Activated gamma-delta T cell (primary cell): ENCODE results near the gene GFM2.
"Not testable (repeated sequence)": the region's sequence is repeated elsewhere in the genome, so short reads cannot be mapped to it uniquely, and the experiment has no call there.

Experiments
- DNase-seq: peaks from one replicate; lab custom pipeline; 2025; lab: John Stamatoyannopoulos, UW
- total RNA-seq, 2 donors: gene quantifications; one replicate each; lab custom pipeline; 2026; lab: John Stamatoyannopoulos, UW

The GFM2 gene, protein sequence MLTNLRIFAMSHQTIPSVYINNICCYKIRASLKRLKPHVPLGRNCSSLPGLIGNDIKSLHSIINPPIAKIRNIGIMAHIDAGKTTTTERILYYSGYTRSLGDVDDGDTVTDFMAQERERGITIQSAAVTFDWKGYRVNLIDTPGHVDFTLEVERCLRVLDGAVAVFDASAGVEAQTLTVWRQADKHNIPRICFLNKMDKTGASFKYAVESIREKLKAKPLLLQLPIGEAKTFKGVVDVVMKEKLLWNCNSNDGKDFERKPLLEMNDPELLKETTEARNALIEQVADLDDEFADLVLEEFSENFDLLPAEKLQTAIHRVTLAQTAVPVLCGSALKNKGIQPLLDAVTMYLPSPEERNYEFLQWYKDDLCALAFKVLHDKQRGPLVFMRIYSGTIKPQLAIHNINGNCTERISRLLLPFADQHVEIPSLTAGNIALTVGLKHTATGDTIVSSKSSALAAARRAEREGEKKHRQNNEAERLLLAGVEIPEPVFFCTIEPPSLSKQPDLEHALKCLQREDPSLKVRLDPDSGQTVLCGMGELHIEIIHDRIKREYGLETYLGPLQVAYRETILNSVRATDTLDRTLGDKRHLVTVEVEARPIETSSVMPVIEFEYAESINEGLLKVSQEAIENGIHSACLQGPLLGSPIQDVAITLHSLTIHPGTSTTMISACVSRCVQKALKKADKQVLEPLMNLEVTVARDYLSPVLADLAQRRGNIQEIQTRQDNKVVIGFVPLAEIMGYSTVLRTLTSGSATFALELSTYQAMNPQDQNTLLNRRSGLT
- total RNA-seq: 45.7 to 47.1 reads per million in 2 donors

DNA sequence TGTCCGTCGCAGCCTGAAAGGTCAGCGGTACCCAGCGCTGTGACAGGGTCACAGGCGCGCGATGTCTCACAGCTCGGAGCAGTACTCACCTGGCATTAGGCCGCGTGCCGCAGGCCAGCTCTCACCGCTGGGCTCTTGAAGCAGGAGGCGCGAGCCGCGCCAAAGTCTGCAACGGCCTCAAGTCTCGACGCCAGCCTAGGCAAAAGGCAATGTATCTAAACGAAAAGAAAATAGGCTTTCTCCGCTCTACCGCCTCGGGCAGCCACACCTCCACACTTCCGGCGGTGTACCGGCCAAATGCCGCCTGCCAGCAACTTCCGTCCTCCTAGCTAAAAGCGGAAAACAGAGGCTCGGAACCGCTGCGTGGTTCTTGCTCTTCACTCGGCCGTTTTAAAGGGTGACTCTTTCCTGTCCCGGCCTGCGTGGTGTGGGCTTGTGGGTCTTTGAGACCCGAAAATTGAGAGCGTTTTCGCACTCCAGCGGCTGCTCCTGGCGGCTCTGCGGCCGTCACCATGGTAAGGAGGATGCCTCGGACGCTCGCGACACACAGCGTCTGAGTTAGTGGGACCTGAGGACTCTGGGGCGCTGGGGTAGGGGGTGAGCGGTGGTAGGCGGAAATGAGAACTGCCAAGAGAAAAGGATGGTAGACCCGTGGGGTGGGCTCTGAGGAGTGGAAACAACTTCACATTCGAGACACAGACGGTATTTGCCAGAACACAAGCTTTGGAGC lies at the start of gene GFM2, which contains the start of gene NSA2:
Gene GFM2, minus strand, starts transcription at position 269 of the 730 bp plus-strand sequence. CDS start 3,375 bp downstream, outside the sequence.
Gene NSA2, plus strand, starts transcription at position 401 of the 730 bp plus-strand sequence. Its CDS starts 112 bp downstream, at position 513.
- DNase-seq: peak; percentile 78

DNA sequence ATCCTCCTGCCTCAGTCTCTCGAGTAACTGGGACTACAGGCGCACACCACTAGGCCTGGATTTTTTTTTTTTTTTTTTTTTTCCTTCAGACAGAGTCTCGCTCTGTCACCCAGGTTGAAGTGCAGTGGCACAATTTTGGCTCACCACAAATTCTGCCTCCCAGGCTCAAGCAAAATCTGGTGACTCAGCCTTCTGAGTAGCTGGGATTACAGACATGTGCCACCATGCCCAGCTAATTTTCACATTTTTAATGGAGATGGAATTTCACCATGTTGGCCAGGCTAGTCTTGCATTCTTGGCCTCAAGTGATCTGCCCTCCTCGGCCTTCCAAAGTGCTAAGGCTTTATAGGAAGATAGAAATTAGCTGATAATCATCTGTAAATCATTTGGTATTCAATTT lies 44.0 kb upstream of the GFM2 start:
- no peak for DNase-seq

DNA sequence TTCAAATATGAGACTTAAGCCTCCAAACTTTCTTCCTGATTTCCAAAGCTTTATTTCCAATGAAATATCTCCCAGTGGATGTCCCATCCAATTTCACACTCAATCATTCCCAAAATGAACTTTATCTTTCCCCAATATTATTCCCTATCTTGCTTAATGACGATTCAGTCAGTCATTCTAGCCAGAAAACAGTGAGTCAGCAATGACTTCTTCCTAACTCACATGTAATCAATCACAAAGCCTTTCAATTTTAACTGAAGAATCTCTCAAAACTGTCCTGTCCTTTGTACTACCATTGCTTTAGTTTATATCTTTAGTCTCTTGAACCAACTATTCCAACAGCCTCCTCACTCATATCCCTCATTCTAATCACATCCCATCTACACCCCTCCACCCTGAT lies 35.0 kb upstream of the GFM2 start:
- DNase-seq: no peak

DNA sequence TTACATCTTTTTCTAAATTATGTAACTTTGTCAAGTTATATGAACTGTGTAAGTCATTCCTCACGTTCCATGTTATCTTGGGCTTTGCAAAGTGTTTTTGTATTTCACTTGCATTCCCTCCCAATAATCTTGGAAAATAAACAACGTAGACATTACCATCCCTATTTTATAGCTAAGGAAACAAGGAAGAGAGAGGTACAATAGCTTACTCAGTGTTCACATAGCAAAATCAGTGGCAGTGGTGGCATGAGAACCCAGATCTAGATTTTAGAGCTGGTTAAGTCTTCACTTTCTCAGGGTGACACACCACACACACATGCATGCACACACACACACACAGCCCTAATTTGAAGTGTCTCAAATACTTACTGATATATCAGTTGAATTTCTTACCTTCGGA lies 34.3 kb upstream of the GFM2 start:
- DNase-seq: no peak

DNA sequence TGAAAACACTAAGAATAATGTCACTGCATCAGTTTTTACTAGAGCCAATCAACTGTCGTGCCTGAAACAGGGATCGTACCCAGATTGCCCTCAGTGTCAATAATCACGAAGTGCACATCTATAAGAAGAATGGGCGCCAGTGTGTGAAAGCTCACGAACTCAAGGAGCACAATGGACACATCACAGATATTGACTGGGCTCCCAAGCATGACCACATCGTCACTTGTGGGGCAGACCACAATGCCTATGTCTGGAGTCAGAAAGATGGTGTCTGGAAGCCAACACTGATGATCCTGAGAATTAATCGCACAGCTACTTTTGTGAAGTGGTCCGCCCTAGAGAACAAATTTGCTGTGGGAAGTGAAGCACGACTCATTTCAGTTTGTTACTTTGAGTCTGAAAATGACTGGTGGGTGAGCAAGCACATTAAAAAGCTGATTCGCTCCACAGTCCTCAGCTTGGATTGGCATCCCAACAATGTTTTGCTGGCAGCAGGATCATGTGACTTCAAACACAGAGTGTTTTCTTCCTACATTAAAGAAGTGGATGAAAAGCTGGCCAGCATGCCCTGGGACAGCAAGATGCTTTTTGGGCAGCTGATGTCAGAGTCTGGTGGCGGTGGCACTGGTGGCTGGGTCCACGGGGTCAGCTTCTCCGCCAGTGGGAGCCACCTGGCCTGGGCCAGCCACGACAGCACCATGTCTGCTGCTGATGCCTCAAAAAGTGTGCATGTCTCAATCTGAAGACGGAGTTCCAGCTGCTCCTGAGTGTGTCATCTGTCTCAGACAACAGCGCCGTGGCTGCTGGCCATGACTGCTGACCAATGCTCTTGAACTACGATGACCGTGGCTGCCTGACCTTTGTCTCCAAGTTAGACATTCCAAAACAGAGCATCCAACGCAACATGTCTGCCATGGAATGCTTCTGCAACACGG lies 32.3 kb upstream of the GFM2 start:
- DNase-seq: no peak

DNA sequence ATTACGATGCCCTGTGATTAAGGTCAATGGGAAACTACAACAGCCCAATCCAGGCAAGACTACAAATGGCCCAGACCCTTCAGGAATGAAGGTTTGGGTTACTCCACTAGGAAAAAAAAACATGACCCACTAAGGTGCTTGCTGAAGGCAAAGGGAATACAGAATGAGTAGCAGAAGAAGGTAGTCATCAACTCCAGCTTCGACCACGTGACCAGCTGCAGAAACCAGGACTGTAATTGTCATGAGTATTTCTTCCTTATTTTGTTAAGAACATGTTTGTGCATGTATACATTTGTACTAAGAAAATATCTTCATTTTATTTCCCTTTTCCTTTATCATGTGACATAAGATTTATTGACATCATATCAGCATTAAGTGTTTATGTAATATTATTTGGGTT lies 24.8 kb upstream of the GFM2 start:
- DNase-seq: not testable (repeated sequence)

DNA sequence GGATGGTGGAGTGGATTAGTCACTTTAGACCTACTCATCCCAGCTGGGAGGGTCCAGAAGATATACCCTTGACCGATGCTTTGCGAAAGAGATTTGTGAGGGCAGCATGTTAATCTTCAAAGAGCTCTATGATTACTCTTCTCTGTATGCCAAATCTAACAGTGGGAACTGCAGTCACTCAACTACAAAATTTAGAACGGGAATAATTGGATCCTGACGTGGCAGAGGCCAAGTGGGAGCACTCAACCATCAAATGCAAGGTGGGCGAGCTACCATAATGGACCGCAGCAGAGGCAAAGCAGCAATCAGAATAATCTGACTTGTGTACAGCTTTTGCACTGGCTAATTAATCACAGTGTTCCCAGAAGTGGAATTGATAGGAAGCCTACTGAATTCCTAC lies 20.5 kb upstream of the GFM2 start:
- DNase-seq: no peak

DNA sequence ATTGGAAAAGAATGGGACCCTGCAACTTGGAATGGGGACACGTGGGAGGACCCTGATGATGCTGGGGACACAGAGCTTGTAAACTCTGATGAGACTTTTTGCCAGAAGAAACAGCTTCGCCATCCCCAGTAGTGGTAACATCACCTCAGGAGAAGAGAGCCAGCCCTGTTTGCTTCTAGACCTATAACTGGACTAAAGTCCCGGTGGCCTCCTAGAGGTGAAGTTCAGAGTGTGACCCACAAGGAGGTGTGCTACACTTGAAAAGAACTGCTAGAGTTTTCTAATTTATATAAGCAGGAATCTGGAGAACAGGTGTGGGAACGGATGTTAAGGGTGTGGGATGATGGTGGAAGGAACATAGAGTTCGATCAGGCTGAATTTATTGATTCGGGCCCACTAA lies 19.9 kb upstream of the GFM2 start:
- DNase-seq: no peak

DNA sequence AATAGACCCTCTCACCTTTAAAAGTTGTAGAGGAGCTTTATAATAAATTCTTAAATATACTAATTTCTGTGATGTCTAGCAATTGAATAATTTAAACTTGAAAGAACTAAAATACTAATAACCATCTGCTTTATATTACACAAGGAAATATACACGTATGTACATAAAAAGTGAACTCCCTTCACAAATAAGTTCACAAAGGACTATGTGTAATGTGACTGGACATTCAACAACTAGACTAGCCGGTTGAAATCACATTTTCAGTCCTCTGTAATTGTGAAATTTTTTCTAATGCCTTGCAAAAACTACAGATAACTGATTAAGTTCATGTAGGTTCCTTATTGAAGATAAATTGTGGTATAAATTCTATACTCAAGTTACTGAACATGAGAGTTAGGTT lies 11.7 kb upstream of the GFM2 start:
- DNase-seq: no peak

DNA sequence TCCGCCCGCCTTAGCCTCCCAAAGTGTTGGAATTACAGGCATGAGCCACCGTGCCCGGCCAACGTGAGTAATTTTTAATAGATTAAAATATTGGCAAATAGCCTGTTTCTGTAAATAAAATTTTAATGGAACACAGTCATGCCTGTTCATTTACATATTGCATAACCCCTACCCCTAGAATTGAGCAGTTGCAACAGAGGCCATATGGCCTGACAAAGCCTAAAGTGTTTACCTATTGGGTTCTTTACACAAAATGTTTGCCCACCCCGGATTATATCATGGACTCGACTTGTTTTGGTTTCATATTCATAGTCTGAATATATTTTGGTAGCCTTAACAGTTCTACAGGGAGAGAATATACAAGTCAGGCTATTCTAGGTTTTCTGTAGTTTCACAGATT lies 5.4 kb upstream of the GFM2 start:
- DNase-seq: no peak

DNA sequence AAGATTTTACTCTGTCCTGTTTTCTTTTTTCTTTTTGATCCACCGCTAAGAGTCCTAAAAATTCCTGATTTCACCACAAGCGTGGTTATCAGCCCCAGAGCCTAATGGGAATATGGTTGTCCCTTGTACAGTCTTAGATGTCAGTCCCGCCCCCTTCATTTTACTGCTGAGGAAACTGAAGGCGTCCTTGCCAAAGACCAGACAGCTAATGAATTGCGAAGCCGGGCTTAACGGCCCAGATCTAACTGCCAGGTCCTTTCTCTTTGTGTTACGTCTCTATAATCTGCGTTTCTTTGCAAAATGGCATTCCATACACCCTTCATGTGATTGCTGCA lies 629 bp upstream of the GFM2 start:
- no peak for DNase-seq

DNA sequence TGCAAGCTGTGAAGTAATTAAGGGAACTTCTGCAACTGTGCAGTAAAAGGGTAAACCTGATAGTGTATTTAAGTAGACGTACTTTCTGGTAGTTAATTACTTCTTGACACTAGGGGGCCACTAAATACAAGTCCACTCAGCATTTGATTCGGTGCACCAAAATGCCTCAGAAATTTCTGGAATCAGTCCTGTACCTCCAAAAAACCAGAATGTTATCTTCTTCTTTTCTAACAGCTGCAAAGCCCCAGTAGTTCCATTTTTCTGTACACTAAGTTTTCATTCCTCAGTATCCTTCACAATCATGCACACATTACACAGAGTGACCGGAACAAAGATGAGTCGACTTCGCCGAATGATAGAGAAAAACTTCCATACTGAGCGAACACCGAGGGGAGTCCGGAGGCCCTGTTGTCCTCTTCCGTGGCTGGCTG lies 484 bp downstream of the GFM2 start:
- DNase-seq: no peak

DNA sequence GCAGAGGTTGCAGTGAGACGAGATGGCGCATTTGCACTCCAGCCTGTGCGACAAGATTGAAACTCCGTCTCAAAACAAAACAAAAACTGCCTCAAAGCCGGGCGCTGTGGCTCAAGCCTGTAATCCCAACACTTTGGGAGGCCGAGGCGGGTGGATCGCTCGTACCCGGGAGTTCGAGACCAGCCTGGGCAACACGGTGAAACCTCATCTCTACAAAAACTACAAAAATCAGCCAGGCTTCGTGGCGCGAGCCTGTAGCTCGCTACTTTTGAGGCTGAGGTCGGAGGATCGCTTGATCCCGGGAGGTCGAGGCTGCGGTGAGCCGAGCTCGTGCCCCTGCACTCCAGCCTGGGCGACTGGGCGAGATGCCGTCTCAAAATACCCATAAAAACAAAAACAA lies 988 bp downstream of the GFM2 start:
- DNase-seq: no peak

DNA sequence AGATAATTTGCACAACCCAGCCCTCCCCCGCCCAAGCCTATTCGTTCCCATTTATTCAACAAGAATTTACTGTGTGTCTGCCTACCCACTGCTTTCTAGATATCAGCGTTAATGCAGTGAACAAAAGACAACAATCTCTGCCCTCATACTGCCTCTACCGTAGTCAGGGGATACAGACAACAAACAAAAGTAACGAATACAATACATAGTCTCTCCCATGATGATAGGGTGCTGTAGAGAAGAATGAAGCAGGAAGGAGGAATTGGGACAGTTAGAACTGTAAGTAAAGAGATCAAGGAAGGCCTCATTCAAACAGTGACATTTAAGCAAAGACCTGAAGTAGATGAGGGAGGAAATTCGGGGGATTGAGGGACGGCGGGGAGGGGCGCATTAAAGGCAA lies 1.7 kb downstream of the GFM2 start:
- DNase-seq: no peak

DNA sequence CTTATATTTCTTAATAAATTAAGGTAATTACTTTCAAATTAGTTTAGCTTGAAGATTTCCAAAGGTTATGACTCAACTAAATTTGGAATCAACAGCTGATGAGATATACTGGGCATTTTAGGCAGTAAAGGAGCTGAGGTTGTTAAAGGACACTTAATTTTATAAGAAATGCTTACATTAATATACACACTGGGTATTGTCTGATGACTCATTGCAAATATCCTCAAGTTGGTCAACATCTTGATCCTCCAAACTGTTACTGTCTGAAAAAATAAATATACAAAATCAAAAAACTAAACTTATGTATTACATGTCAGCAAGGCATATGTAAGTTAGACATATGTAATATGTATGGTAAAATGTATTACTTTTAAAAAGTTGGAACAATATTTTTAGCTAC lies 3.4 kb downstream of the GFM2 start:
- no peak for DNase-seq

DNA sequence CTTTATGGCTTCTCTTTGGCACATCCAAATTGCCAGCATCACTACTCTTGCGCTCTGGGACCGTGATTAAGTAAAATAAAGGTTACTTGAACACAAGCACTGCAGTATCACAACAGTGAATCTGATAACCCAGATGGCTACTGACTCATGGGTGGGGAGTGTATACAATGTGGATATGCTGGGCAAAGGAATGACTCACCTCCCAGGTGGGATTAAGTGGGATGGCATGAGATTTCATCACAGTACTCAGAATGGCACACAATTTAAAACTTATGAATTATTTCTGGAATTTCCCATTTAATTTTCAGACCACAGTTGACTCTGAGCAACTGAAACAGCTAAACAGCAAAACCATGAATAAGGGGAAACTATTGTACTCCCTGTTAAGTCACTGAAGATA lies 4.3 kb downstream of the GFM2 start:
- DNase-seq: no peak

DNA sequence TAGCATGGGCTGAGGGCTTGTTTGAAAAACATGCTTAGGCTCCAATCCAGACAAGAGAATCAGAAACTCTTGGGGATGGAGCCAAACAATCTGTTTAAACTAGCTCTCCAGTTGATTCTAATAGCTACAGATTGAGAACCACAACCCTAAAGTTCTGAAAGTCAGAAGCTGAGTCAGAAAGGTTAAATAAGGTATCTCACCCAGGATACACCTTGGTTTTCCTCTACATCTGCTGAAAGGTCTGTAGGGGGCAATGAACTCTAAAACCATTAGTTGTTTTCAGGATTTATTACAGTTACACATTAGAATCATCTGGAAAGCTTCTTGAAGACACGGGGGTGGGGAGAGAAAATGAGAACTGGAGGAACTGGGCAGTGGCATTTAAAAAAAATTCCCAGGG lies 5.7 kb downstream of the GFM2 start:
- no peak for DNase-seq

DNA sequence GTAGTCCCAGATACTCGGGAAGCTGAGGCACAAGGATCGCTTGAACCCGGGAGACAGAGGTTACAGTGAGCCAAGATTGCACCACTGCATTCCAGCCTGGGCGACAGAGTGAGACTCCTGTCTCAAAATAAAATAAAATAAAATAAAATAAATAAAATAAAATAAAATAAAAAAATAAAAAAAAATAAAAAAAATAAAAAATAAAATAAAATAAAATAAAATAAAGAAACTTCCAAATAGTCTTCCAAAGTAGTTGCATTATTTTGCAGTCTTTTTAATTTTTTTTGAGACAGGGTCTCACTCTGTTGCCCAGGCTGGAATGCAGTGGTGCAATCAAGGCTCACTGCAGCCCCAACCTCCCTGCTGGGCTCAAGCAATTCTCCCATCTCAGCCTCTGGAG lies 18.2 kb downstream of the GFM2 start:
- DNase-seq: not testable (repeated sequence)

DNA sequence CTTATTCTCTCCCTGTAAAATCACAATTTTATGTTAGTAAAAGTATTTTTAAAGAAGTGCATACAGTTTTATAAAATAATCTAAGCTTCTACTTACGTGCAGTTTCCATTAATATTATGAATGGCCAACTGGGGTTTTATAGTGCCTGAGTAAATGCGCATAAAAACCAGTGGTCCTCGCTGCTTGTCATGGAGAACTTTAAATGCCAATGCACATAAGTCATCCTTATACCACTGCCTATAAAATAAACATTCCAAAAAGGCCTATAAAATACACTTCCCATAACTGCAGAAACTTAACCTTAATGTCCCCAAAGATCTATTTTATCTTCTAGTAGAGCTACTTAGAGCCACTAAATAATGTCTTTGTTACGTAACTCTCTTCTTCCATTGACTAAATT lies 28.5 kb downstream of the GFM2 start:
- no peak for DNase-seq

DNA sequence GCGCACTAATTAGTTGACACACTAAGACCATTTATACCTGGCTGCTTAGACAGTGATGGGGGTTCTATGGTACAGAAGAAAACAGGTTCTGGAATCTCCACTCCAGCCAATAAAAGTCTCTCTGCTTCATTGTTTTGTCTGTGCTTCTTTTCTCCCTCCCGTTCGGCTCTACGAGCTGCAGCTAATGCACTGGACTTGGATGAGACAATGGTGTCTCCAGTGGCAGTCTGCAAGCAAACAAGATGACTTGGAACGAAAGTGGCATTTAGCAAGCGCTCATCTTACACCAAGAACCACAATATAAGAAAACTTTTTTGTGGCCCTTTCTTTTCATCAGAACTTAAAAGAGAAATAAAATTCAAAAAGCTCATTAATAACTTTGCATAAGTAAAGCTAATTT lies 30.2 kb downstream of the GFM2 start:
- DNase-seq: no peak

DNA sequence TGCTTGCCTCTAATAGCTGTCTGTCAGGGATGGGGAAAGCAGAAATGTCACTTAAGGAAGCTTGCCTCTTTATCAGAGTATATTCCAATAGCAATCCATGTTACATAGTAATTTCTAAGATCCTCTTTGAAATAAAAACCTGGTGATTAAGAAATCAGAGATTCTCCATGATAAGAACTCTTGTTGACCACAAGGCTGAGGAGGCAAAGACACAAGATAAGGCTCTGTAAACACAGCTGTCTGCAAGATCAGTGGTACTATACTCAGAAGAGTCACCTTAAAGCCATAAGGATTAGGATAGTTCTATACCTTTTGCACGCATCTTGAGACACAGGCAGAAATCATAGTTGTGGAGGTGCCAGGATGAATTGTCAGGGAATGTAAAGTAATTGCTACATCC lies 41.6 kb downstream of the GFM2 start:
- no peak for DNase-seq
